ENCODE measurements around the gene MTHFD2L.
"Not testable (repeated sequence)": the region's sequence is repeated elsewhere in the genome, so short reads cannot be mapped to it uniquely, and the experiment has no call there.

Gene MTHFD2L

GRCh38 chr4:74335341-74336021 lies 177.6 kb downstream of the MTHFD2L start:
- no peak for DNase-seq (ENCODE audit: low read depth)

- no peak for DNase-seq (ENCODE audit: low read depth)
These were observed 180.9 kb downstream of the MTHFD2L start for GRCh38 chr4:74338792-74339333.

GRCh38 chr4:74339501-74339900 lies 181.6 kb downstream of the MTHFD2L start:
- DNase-seq (ENCODE audit: low read depth) = no peak

GRCh38 chr4:74340421-74340820 lies 182.5 kb downstream of the MTHFD2L start:
- not testable (repeated sequence) for DNase-seq (ENCODE audit: low read depth)

GRCh38 chr4:74344031-74344430 lies 186.1 kb downstream of the MTHFD2L start:
- DNase-seq (ENCODE audit: low read depth) = no peak
